Measurements from ENCODE around the gene CAMTA2.

The CAMTA2 gene

DNA sequence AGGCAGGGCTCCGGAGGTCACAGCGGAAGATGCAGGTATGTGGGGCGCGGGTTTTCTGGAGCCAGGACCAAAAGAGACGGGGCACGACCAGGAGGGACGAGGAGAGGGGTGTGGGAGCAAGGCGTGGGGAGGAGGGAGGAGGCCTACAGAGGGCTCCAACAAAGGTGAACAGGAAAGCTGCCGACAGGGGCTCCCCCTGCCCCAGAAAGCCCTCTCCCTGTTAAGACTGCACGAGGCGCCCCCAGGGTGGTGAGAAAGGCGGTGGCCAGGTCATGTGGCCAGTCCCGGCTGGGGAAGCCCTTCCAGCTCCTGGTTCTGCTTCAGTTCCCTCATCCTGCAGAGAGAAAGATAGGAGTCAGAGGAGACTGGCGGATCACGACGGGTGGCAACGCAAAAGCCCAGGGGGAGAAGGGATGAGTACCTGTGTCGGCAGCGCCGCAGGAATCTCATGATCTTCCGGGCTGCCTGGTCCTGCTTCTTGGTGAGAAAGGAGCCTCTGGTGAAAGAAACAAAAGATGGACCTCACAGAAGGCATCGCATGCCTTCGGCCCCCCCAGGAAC, 18.9 kb downstream of the CAMTA2 start:
- DNase-seq, result no peak

DNA sequence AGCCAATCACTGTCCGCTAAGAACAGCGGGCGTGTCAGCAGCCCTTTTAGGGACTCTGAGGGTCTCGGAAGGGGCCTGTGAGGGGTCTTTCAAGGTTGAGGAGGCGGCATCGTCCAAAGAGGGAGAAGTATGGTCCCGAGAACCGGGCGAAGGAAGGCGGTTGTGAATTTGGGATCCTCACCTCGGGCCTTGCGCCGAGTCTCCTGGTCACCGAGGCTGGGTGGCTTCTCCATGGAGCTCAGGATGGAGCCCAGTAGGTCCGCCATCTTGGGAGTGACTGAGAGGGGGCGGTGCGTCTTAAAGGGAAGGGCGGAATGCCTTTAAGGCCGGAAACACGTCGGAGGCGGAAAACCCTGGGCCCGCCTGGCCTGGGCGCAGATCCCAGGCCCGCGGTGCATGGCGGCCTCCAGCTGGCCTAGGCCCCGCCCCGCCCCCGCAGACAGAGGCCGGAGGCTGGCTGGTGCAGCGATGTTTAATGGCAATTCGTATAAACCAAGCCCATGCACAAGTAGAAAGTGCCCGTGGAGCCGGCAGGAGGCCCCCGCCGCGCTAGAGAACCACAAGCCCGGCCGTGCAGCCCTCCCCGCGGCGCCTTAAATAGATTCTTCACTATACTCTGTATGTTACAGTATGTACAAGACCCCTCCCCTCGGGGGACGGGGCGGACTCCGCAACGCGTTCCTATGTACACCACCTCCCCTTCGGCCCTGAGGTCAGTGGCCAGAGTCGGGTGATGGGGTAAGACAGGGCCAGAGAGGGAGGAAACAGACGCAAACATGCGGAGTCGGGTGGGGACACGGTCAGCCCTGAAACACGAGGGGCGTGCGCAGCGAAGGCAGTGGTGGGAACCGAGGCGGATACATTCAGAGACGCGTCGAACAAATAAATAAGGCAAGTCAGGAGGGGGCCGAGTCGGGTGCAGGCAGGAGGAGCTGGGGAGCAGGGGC, 19.7 kb downstream of the CAMTA2 start, which contains the start of gene SPAG7:
Gene SPAG7 (minus strand): TSS at position 279 of the 947 bp plus-strand sequence. CDS start 13 bp downstream, at position 266.
- DNase-seq, result peak; percentile 89 to 96

DNA sequence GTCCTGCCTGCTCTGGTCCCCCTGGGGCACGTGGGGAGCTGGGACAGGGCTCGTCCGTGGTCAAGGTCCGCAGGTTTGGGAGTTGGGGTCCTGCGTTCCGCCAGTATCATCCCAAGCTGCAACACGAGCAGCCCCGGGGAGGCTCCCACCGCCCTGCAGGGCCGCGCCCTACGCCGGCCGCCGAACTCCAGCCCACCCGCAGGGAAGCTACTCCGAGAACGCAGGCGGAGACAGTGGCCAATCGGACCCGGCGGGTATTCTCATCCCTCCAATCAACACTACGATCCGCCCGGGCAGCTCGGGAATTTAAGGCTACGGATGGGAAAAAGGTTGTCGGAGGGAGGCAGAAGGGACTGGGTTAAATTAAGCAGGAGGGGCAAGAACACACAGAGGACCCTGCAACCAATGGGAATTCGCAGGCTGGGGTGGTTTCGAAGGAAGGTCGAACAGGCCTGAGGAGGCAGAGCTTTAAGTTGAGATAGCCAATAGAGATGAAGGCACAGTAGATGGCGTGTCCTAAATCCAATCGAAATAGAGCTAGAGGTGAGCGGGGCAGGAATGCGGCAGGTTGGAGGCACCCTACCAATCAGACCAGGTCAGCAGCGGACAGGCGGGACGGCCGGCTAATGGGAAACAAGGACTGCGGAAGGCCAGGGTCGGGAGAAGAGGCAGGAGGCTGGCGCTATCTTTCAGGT, 20.5 kb downstream of the CAMTA2 start:
- DNase-seq, result peak in 1 of 2 donors; percentile 100

DNA sequence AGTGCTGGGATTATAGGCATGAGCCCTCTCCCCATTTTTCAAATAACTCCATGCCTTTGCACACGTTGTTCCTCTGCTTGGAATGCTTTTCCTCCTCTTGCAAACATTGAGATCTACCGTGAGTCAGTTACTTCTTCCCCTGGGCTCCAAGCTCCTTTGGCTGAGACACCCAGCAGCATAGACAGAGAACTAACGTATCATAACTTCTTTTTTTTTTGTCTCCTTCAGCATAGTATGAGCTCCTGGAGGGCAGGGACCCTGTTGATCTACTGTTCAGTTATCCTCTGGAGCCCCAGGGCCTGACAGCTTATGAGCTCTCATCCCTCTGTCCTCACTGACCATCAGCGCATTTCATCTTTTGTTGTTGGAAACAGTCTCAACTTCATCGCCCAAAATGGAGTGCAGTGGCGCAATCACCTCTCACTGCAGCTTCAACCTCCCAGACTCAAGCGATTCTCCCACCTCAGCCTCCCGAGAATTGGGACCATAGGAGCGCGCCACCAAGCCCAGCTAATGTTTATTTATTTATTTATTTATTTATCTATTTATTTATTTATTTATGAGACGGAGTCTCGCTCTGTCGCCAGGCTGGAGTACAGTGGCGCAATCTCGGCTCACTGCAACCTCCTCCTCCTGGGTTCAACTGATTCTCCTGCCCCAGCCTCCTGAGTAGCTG, 22.0 kb downstream of the CAMTA2 start:
- no peak for DNase-seq

DNA sequence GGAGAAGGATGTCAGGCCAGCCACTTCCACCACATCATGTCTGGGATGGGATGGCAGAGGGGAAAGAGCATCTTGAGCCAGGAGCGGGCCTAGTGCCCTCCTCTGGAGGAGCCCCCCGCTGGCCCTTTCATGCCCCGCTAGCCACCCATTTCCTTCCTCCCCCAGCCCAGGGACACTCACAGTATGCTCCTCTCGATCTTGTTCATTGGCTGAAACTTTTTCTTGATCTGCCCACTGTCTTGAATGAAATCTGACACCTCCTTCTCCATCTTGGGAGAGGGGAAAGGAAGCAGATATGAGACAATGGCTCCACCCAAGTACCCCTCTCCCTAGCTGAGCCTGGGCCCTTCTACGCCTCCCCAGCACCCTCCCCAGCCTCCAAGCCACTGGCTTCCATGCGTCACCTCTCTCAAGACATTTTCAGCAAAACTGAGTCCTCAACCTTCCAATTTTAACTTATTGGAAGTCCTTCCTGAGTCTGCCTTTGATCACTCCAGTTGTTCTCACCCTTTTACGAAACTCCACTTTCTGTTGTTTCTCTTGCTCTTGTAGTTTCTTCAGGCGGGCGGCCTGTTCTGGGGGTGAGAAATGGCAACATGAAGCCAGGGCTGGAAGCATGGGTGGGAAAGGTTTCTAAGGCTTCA, 27.1 kb downstream of the CAMTA2 start:
- DNase-seq, result no peak

DNA sequence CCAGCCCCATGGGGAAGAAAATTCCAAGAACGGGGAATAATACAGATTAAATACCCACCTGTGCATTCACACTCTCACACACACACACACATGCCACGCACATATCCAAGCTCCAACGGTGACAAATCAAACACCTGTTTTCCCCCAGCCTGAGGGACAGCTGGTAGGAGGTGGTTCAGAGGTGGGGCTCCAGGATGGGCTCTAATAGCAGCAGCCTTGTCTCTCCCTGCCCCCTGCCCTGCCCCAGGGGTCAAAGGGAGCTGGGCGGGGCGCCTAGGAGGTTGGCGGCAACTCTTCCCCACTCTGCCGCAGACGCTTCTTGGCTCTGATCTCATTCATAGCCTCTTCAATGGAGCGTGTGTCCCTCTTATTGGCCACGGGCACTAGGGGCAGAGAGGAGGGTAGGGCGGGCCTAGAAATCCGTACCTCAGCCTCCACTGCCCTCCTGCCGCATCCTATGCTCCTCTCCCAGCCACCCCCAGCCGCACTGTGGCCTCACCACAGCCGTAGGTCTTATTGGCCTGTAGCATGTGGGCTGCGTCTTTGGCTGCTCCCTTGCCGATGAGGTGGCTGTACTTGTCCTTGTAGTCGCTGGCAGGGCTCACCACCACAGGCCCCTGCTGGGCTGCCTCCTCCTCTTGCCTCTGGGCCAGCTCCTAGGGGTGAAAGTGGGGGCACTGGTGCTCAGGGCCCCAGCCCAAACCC, 28.1 kb downstream of the CAMTA2 start:
- no peak for DNase-seq

DNA sequence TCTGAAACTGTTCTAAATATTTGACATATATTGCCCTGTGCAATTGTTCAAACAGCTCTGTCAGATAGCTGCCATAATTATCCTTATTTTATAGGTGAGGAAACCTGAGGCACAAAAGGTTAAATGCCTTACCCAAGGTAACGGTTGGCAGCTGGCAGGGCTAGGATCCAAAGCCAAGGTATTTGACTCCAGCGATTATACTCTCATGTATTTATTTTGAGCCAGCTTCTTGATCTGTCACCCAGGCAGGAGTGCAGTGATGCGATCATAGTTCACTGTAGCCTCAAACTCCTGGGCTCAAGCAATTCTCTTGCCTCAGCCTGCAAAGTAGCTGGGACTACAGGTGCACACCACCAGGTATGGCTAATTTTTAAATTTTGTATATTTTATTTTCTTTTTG, 29.4 kb downstream of the CAMTA2 start:
- no peak for DNase-seq

DNA sequence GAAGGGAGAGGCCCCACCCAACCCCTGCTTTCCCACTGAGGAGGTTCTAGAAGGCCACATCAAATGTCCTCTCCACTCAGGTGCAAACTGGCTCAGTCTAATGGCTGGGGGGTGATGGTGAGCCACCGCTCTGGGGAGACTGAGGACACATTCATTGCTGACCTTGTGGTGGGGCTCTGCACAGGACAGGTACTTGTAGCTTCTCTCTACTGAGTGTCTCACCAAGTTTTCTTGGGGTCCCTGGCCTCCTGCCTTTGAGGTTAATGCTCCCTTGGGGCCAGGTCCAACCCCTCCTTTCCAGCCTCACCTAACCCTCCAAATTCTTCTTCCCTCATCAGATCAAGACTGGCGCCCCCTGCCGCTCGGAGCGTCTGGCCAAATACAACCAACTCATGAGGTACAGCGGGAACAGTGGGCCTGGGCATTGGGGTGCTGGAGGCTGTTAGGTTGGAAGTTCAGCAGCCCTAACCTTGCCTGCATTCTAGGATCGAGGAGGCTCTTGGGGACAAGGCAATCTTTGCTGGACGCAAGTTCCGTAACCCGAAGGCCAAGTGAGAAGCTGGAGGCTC, 30.9 kb downstream of the CAMTA2 start:
- no peak for DNase-seq

DNA sequence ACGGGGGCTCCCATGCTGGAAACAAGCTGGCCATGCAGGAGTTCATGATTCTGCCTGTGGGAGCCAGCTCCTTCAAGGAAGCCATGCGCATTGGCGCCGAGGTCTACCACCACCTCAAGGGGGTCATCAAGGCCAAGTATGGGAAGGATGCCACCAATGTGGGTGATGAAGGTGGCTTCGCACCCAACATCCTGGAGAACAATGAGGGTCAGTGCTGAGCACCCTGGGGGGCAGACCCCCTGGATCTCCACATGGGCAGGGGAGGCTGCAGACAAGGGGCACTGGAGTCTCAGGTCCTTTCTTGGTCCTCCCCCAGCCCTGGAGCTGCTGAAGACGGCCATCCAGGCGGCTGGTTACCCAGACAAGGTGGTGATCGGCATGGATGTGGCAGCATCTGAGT, 32.4 kb downstream of the CAMTA2 start:
- DNase-seq, result no peak

DNA sequence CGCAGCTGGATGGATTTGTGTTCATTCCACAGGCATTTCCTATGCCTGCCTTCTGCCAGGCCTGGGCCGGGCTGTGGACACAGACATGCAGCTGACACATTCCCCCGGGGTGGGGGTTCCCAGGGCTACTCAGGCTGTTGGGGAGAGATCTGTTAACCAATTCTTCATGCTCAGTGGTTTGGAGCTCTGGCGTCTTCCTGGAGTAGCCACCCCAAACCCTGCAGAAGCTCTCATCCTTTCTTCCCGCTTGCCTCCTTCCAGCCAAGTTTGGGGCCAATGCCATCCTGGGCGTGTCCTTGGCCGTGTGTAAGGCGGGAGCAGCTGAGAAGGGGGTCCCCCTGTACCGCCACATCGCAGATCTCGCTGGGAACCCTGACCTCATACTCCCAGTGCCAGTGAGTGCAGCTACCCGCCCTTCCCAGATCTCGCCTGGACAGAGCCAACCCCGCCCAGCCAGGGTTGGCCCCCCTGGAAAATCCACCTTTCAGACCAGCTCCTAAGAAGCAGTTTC, 34.0 kb downstream of the CAMTA2 start:
- no peak for DNase-seq

DNA sequence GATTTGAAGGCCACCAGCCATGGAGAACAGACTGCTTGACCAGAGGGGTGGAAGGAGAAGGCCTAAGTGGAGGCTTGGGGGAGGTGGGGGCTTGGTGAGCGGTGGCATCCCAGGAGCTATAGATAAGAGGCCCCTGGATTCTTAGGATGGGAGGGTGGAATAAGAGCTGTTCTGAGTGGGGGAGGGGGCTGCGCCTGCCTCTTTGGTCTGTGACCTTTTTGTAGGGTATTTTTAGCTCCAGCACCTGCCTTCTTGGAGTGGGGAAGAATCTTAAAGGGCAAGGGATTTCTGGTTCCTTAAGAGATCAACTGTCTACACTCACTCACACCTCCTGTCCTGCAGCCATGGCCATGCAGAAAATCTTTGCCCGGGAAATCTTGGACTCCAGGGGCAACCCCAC, 36.0 kb downstream of the CAMTA2 start:
- DNase-seq, result no peak

DNA sequence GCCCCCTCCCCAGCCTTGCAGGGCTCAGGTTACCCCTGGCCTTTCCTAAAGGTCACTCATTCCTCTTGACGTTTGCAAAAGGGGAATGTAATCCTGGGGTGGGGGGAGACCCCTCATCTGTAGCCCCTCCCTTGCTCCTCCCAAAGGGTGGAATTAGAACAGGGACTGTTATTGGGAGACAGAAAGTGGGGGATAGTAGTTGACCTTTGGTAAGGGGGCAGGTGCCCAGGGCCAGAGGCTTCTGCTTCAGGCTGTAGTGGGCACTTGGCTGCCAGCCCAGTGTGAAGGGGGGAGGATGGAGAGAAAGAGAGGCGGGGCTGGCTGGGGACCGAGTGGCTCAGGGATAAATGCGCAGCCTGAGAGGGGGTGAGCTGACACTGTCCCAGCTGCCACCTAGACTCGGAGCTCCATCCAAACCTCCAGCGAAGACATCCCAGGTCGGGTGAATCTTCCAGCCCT, 36.7 kb downstream of the CAMTA2 start, which contains the start of gene ENO3:
Gene ENO3 (plus strand): TSS at position 374 of the 459 bp plus-strand sequence. CDS start 711 bp downstream, outside the sequence.
- DNase-seq, result no peak

DNA sequence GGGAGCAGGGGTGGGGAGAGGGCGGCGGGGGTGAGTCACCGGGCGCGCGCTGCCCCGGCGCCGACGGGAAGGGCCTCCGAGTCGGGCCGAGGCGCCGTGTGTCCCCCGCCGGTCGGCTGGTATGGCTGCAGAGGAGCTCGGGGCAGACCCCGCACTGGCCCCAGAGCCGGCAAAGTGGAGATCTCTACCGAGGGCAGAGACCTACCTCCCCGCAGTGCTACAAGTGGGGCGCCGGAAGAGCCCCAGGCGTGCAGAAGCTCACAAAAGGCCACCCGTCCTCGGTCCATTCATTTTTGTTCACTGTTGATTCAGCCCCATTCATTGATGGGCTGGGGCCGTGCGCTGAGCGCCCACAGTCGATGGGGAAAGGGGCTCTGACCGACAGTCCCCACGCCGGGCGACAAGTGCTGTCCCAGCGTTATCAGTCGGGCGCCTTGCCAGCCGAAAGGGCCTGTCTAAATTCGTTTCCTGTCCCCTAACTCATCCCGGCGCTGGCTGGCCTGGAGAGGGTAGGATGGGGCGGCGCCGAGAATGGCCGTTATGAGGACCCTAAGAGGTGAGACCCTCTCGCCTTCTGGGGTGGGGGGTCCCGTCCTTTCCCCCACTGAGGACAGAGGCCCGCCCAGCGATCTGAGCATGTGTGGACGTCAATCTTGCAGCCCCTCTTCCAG, 37.3 kb downstream of the CAMTA2 start:
- no peak for DNase-seq

DNA sequence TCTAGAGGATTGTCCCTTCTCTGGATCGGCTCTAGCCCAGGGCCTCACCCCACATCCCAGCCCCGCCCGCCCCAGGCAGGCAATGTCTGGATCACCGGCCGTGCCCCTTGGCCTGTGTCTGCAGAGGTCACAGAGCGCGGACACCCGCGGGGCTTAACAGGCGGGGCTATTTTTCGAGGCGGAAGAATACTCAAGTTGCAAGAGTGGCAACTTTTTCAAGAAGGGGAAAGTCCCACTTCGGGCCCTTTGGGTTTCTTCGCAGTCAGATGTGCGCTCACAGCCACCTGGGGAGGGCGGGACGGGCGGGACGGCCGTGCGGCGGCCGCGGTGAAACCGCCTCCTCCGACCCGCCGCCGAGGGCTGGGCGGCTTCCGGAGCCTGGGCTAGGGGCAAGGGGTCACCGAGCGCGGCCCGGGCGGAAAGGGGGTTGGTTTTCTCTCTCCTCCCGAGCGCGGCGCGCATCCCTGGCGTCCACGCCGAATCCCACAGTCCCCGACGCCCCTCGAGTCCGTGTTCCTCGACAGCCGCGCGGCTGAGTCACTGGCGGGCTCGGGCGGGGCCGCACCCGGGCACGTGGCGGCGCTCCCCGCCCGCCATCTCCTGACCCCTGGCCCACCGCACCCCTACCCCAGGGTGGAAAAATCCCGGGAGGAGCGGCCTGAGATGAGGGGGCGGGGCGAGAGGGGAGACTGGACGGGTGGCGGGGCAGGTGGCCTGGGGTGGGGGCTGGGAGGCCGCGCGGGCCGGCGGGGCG, 38.0 kb downstream of the CAMTA2 start:
- peak; percentile 29 to 88 for DNase-seq

DNA sequence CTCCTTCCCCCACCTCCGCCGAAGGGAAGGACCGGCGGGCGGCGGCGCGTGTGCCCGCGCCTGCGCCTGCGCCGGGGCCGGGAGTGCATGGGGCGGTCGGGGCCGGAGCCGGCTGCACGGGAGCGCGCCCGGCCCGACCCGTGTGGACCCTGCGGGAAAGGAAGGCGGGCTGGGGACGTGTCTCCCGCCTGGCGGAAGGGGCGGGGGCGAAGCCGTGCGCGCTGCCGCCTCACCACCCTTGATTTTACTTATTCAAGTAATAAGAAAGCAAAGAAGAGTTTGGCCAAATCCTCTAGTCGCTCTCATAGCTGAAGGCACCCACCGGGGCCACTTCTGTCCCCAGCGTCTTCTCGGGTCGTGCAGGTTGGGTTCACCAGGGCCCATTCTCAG, 38.5 kb downstream of the CAMTA2 start:
- DNase-seq, result peak in 1 of 2 donors; percentile 56

DNA sequence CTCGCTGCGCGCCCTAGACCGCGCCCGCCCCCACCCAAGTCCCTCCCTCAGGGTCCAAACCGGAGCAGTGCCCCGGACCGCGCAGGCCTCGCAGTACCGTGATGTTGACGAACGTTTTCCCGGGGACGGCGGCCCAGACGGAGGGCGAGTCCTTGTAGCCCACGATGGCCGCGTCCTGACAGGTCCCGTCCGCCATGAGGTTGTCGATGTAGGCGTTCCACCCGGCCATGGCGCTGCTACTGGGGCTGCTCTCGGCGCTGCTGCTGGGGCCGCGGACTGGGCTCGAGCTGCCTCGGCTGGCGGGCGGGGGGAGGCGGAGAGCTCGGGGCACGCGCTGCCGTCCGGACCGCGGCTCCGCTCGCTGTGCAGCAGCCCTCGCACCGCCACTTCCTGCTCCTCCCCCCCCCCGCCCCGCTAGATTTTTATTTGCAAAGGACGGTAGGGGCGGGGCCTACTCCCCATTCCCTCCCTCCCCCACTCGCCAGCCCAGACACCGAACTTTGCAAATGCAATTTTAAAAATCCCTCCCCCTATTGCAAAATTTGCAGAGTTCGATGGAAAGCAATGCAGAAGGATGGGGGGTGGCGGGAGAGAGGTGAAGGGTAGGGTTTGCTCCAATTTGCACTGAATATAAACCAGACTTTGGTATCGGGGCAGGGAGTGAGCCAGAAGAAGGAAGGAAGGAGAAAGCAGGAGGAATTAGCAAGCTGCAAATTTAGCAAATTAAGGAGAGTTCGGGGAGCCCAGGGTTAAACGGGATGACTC, 39.1 kb downstream of the CAMTA2 start, which contains the start of gene PFN1:
Gene PFN1 (minus strand): TSS at position 365 of the 765 bp plus-strand sequence. CDS start 136 bp downstream, at position 229.
- DNase-seq, result peak; percentile 84 to 94

DNA sequence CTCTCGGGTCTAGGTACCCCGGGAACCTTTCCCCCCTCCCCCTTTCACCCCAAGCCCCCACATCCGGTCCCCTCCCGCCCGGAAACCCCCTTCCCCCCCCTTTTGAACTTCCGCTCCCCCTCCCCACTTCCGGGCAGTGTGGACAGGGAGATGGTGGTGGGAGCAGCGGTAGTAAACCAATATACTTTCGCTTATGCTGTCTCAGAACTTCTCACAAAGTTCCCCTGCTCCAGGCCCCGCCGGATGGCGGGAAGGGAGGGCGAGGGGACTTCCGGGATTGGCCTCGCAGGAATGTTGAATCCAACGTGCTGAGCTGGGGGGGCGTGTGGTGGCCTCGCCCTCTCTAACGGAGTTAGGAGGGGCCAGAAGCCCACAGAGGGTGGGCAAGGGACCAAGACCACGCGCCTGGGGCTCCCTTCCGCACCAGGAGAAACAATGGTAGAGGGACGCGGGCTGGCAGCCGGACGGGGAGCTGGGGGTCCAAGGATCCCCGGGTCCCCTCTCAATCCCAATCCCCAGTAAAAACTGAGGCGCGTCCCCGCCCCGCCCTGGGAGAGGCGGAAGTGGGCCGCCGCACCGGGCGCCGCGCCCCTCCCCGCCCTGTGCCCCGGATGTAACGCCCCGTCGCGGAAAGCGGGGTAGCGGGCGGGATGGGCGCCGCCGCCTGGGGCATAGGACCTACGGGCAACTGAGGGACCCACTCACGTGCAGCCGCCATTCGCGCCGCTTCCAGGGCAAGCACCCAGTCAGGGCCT, 39.9 kb downstream of the CAMTA2 start:
- DNase-seq, result peak in 1 of 2 donors; percentile 62

DNA sequence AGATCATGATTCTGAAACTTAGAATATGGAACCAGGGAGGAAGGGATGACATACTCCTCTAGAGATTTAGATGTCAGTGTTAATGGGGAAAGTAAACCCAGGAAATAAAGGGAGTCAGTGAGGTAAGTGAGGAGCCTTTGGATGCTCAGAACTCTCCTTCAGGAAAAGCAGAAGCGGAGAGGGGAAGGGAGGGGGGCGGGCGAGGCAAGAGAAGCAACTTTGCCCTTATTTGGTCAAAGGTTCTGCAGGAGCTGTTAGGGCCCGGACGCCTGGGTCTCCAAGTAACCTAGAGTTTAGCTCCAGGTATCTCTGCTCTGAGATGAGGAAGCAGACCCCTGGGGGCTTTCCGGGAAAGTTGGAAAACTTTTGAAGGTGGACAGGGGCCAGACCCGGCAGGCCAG, 40.5 kb downstream of the CAMTA2 start:
- no peak for DNase-seq

Measured in bone marrow (tissue), 2 donors.